GM18861 (cell line): ENCODE data around the gene LCE1A.

Experiments used
- ATAC-seq: cut with Tn5 transposase; IDR thresholded peaks from one replicate; pipeline ENCODE4 v1.9.1; 2021; ENCODE audit not compliant: unreplicated experiment

The LCE1A gene

GRCh38 chr1:152827173-152827572, at the start of gene LCE1A:
TSS of gene LCE1A (plus strand) at chr1:152827473. CDS start at chr1:152827473, 0 bp downstream.
- no peak for ATAC-seq

- no peak for ATAC-seq
Measured at GRCh38 chr1:152777510-152778137, 49.6 kb upstream of the LCE1A start.

DNA sequence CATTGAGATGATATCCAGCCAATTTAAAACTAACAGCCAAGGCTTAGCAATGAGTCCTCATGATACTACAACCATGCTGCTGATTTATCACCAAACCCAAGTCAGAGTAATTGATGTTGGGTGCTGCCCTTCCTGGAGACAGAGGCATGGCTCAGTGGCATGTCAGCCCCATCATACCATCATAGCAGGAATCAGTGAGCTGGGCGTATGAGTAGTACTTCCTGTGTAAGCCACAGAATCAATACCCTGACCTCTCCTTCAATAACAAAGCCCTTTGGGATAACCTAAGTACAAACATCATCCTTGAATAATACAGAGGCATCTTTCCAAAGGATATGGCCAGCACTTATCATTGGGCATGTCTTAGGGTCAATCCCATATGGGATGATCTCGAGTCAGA, 44.2 kb upstream of the LCE1A start:
- ATAC-seq, result no peak

- ATAC-seq, result no peak
Measured at GRCh38 chr1:152786077-152786476, 41.2 kb upstream of the LCE1A start, which contains the start of gene LCE1E. TSS of gene LCE1E (plus strand) at chr1:152786257. CDS start at chr1:152787300, 1,043 bp downstream.

- ATAC-seq, result no peak
Measured at GRCh38 chr1:152795686-152796085, 31.6 kb upstream of the LCE1A start.

GRCh38 chr1:152796421-152796820, 30.9 kb upstream of the LCE1A start, which contains the start of gene LCE1D:
TSS of gene LCE1D (plus strand) at chr1:152796721. CDS start at chr1:152797795, 1,074 bp downstream.
- ATAC-seq, result no peak

GRCh38 chr1:152801333-152801732, 25.9 kb upstream of the LCE1A start:
- ATAC-seq, result no peak

GRCh38 chr1:152806576-152806975, 20.7 kb upstream of the LCE1A start, which contains the start of gene LCE1C:
TSS of gene LCE1C (minus strand) at chr1:152806651. CDS start at chr1:152805478, 1,173 bp downstream.
- no peak for ATAC-seq

- ATAC-seq, result no peak
Measured at GRCh38 chr1:152811050-152811449, 16.2 kb upstream of the LCE1A start.

DNA sequence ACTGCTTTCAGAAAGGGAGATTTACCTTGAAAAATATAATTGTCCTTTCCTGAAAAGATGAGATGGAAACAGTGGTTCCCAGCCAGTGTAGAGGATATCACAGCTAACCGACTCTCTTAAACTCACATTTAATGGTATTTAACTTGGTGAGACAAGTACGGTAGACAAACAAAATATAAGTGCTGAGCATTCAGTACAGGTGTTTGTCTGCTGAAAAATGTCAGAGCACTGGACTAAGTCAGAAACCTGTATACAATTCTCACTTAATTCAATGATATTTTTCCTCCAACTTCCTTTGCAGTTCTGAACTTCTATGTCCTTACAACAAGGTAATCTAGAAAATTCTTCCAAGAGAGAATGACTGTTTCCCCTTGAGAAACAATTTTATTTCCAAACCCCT, 15.6 kb upstream of the LCE1A start, which contains the start of gene LCE1B:
TSS of gene LCE1B (plus strand) at position 301 of the 400 bp plus-strand sequence. CDS start 476 bp downstream, outside the sequence.
- no peak for ATAC-seq

DNA sequence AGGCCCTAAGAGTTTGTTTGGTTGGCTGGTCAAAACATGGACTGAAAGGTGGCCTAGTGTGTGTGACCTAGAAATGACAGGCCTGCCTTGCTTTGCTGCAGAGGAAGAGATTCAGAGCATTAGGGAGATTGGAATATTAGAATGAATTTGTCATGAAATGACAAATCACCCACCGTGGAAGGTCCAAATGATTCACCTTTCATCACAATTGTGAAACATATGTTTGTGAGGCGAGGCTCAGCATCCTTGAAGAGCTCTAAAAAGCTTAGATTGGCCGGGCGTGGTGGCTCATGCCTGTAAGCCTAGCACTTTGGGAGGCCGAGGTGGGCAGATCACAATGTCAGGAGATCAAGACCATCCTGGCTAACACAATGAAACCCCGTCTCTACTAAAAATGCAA, 10.0 kb upstream of the LCE1A start:
- no peak for ATAC-seq

- ATAC-seq, result no peak
Measured at GRCh38 chr1:152823294-152823693, 4.0 kb upstream of the LCE1A start.

DNA sequence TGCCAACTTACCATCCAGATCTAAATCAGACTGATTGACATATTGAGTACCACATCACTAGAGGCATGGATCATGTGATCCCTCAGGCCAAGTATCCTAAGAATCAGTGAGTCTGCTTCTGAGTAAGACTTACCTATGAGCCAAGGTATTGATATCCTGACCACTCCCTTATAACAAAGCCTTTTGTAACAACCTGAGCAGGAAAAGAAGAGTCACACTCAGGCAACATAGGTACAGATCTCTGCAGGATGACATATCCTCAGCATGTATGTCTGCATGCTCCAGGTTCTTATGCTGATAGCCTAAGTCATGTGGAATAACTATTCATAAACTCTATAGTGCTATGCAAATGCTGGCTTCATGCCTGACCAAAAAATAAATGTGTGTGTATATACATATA, 2.3 kb upstream of the LCE1A start:
- ATAC-seq, result no peak

DNA sequence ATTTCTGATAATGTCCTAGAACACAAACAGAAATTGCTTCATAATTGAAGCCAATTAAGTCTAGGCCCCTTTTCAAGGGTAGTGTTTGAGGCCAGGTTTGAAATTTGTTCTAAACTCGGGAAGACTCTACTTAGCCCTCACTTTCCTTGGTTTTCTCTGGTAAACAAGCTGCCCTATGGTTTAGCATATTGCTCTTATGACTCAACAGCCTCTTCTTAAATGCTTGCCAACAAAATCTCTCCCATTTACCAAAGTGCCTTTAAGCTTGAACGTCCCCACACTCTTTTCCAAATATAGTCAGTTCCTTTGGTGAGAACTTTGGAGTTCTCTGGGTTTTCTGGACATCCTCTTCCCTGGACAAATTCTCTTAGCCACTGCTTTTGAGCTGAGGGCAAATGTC, 9.6 kb downstream of the LCE1A start:
- ATAC-seq, result no peak

DNA sequence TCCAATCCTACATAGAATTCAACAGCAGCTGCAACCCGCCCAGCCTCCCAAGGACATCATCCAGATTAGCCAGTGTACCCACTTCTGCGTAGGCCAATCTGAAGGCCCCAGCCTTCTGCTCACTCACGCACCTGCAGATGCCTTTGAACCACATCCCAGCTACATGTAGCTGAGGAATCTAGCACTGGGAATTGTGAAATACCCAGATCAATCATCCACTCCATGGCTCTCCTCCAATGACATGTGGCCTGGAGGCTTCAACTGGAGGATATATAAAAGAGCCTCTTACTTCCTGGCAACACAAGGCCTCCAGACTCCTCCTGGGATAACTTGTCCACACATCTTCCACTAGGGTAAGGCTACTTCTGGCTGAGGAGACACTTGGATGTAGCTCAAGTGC, 15.3 kb downstream of the LCE1A start, which contains the start of gene LCE6A:
TSS of gene LCE6A (plus strand) at position 301 of the 400 bp plus-strand sequence. CDS start 665 bp downstream, outside the sequence.
- ATAC-seq, result no peak

DNA sequence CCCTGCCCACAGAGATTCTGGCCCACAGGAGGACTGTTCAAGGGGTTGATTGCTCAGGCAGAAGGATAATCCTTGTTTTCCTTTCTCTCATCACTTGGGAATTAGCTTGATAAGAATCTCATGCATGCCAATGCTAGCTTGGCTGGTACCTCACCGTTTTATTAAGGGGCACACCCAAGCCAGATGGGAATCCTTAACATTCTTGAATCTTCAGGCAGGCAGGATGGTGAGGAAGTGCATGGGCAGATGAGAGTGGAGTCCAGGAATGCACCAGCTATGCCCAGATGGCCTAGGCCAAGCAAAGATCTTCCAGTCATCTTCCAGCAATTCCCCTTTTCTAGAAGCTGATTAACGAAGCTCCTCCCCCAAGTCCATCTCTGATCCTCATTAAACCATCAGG, 28.4 kb downstream of the LCE1A start:
- no peak for ATAC-seq

DNA sequence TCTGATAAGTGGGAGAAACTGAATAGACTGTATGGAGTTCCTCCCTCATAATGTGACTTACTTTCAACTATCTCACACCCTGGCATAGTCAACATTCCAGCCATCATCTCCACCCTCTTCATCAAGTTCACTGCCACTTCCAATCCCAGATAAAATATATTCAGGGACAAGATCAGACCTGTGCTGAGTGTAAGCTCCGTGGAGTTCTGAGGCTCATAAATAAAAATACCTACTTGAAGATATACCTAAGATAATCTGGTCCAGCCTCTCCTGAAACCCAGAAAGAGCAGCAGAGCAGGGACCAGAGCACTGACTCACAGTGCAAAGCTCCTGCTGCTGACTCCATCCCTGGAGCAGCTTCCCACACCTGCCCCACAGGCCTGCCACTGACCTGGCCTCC, 30.8 kb downstream of the LCE1A start:
- no peak for ATAC-seq

DNA sequence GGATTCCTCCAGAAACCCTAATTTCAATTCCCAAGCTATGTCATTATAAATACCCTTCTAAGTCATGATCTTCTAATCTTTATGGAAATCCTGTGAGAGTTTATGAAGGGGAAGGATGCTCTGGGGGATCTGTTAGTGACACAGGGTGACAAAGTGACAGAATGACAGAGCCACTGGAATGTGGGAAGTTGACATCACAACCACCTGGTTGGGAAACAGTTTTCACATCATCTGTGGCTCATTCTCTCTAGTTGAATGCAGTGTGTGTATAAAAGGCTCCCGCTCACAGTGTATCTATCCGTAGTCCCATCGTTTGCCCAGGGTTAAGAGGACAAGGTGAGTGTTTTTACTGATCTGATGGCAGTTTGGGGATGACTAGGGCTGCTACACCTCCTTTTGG, 32.4 kb downstream of the LCE1A start, which contains the start of gene LCE7A:
TSS of gene LCE7A (plus strand) at position 301 of the 400 bp plus-strand sequence. CDS start 702 bp downstream, outside the sequence.
- ATAC-seq, result no peak

GRCh38 chr1:152860129-152860528, 32.9 kb downstream of the LCE1A start:
- ATAC-seq, result no peak

GRCh38 chr1:152861374-152861773, 34.1 kb downstream of the LCE1A start:
- no peak for ATAC-seq

GRCh38 chr1:152864443-152864842, 37.2 kb downstream of the LCE1A start:
- no peak for ATAC-seq

DNA sequence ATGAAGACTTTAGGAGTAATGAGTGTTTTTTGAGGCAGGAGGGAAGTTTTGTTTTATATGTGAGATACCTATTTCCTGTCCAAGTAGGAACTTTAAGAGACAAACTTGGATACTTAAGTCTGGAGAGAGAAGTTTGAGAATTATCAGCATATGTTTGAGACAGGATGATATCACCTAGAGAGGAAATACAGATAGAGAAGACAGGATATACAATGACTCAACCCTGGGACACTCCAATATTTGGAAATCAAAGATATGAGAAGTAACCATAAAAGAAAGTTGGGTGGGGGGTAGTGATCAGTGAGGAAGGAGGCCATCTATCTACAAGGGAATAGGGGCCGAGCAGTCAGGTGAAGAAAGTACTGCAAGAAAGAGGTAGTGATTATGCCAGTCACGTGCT, 39.0 kb downstream of the LCE1A start:
- no peak for ATAC-seq
